ENCODE results near the gene DNPH1.
A peak's percentile ranks its signal among the peaks of the same experiment; 100 is the strongest.

The DNPH1 gene

DNA sequence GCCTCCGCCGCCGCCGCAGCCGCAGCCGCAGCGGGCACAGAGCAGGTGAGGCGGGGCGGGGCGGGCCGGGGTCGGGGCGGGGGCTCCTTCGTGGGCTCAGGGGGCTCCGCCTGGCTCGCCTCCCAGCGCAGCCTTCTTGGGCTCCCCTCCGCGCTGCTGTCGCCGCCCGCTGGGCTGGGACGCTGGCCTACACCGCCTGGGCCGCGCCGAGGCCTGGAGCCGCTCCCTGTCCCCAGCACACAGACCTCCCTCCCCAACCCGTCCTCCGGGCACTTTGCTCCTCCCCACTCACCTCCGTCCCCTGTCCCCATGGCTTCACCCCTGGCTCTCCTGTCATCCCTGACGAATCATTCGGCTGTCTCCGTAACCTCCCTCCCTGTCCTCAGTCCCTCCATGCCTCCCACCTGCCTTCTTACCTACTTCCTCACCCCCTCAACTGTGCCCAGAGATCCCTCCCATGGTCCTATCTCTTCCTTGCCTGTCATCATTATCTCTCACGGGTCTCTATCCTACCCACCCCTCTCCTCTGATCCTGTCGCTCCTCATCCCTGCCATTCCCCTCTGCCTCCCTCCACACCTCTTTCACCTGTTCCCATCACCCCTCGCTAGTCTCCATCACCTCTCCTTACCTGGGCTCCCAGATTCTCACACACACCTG, 14.5 kb upstream of the DNPH1 start:
- DNase-seq: no peak

DNA sequence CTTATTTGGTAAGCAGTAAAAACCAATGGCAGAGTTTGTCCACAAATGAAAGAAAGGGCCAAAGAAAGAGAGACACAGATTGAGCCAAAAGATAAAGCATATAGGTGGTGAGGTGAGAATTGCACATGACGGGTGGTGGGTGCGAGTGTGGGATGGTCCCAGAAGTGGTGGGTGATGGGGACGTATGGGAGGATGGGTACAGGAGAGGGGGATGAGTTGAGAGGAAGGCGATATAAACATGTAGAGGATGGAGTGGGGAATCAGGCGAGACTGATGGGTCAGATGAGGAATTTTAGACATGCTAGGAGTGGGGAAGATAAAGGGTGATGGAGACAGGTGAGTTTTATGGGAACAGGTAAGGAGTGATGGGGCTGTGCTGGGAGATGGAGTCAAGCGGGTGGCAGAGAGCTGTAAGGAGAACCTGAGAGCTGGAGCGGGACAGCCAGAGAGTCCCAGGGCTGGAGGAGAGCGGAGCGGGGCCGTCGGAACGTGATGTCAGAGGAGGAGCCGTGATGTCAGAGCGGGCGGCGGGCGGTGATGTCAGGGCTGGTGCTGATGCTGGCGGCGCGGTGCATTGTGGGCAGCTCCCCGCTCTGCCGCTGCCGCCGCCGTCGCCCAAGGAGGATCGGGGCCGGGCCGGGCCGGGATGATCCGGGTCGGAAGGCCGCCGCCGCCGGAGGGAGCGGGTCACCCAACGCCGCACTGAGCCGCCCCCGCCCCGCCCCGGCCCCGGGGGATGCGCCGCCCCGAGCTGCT, 13.8 kb upstream of the DNPH1 start, which contains the start of gene TTBK1:
Gene TTBK1, plus strand, starts transcription at position 574 of the 756 bp plus-strand sequence. CDS start 3,180 bp downstream, outside the sequence.
- DNase-seq: no peak

DNA sequence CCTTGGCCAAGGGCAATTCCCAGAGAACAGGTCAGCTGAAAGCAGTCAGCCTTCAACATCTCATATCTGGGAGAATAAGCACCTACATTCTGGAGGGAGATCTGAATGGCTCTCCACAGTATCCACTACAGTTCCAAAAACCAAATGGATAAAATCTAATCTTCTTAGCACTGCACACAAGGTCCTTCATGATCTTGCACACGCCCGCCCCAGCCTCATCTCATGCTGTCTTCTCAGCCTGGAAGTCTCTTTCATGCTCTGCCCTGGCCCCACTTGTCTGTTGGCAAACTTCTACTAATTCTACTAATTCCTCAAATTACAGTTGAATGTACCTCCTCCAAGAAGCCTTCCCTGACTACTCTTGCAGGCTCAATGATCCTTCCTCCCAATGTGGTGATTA, 12.2 kb upstream of the DNPH1 start:
- DNase-seq: no peak

DNA sequence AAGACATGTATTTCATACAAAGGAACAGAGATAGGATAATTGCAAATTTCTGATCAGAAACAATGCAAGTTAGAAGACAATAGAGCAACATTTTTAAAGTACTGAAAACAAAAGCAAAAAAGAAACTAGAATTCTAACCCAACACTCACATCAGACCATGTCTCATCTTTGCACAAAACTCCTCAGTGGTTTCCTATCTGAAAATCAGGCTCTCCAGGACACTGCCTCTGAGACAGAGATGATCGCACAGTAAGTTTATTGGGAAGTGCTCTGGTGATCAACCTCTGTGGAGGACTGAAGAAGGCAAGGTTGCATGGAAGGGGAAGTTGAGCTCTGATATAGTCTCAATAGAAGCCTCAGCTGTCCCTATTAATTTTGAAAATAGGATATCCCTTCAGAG, 11.7 kb upstream of the DNPH1 start:
- DNase-seq: no peak

DNA sequence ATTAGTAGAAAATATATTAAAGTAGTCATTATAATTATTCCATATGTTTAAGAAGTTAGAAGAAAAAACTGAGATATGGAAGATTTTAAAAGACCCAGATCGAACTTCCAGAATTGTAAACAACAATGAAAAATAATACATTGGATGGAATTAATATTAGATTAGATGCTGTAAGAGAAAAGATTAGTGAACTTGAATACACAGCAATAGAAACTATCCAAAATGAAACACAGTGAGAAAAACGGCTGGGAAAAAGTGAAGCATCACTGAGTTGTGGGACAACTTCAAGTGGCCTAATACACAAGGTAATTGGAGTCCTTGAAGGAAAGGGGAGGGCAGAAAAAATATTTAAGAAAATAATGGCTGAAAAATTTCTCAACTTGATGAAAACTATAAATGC, 9.8 kb upstream of the DNPH1 start:
- no peak for DNase-seq

DNA sequence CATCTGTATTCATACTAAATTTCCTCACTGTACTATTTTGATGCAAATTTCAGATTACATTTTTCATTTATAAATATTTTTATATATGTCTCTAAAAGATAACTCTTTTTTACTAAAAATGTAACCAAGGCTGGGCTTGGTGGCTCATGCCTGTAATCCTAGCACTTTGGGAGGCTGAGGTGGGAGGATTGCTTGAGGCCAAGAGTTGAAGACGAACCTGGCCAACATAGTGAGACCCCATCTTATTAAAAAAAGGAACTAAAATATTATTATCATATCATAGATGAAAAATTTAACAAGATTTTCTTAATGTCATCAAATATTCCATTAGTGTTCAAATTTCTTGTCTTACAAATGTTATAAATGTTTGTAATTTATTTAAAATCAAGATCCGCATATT, 6.6 kb upstream of the DNPH1 start:
- no peak for DNase-seq

DNA sequence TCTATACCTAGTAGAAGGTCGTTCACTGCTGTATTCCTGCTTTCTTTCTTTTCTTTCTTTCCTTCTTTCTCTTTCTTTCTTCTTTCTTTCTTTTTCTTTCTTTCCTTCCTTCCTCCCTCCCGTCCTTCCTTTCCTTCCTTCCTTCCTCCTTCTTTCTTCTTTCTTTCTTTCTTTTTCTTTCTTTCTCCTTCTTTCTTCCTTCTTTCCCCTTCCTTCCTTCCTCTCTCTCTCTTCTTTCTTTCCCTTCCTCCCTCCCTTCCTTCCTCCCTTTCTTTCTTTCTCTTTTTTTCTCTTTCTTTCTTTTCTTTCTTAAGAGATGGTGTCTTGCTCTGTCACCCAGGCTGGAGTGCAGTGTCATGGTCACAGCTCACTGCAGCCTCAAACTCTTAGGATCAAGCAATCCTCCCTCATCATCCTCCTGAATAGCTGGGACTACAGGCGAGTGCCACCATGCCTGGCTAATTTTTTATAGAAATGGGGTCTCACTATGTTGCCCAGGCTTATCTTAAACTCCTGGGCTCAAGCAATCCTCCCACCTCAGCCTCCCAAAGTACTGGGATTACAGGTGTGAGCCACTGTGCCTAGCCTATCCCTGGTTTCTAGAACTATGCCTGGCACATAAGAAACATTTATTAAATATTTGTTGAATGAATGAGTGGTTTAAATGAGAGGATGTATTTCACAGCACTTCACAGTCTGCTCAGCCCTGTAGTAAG, 2.6 kb upstream of the DNPH1 start:
- no peak for DNase-seq

DNA sequence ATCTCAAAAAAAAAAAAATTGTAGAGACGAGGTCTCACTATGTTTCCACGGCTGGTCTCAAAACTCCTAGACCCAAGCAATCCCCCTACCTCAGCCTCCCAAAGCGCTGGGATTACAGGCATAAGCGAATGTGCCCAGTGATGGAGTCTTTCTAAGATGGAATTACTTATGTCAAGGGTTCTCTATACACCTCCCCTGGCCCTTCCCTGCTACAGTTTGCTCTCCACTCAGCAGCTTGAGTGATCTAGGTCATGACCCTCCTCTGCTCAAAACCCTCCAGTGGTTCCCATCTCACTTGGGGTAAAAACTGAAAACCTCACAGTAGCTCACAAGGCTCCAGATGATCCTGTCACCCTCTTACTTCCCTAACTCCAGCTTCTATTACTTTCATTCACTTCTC, 1.8 kb upstream of the DNPH1 start:
- DNase-seq: no peak

DNA sequence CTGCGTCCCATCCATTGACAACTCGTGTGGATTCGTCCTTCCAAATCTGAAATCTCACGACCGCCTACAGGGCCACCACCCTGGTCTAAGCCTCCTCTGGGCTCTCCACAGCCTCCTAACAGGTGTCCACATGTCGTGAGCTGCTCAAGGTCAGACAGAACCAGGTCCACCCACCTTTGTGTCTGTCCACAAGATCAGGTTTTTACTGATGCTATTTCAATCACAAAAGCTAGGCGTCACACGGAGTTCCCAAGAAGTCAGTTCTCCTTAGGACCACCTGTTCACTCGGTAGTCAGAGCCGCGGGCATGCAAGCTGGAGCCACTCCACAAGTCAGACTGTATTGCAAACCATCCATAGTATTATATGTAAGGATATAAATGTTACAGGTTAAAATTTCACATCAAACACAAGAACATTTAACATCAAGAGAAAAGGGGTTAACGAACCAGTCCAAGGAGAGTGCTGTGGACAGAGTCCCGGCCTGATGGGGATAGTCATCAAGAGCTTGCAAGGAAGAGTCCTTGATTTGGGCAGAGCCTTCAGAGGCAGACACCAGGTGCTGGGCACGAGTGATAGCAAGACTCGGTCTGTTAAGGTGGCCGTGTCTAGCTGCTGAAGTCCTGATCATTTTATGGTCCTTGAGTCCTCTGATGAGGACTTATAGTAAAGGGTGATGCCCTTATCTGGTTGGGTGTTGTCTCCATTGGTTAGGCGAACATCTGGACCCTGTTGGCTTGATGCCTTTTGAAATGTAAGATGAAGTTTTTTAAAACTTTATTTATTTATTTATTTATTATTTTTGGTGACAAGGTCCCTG, 731 bp upstream of the DNPH1 start:
- DNase-seq: no peak

DNA sequence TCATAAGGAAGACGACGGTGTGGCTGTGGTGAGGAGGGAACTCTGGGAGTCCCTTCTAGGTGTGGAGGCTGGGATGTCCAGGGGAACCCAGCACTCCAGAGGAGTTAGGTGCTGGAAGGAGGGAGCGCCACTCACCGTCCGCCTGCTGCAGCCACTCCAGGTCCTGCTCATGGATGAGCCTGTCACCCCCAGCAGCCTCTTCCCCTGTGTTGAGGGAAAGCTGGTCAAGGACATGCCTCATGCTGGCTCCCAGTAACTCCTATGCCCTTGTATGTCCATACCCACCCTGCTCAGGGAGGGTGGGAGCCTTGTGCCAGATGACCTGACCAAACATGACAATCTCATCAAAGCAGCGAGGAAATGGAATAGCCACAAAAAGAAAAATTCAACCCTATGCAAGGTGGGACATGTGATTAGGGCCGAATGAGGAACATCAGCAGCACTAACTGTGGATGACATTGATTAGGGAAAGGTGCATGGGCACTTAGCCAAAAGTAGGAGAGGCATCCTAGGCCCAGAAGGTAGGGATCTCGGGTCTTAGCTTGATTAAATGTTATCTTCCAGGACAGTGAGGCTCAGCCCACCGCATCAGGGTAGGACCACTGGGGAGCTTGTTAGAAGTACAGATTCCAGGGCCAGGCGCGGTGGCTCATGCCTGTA, 3.0 kb downstream of the DNPH1 start:
- DNase-seq: no peak

DNA sequence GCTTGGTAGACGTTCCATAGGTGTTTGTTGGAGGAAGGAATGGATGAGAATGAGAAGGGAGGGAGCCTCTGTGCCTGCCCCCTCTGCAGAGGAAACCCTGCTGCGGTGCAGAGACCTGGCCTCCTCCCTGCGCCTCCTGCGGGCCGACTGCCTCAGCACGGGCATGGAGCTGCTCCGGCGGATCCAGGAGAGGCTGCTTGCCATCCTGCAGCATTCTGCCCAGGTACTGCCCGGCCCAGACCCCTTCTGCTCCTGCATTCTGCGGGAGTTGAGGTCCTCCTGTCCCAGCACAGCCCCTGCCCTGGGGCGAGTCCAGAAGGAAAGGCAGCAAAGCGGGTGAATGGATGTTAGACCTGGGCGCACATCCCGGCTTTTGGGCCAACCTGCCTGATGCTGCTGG, 6.1 kb downstream of the DNPH1 start:
- no peak for DNase-seq

DNA sequence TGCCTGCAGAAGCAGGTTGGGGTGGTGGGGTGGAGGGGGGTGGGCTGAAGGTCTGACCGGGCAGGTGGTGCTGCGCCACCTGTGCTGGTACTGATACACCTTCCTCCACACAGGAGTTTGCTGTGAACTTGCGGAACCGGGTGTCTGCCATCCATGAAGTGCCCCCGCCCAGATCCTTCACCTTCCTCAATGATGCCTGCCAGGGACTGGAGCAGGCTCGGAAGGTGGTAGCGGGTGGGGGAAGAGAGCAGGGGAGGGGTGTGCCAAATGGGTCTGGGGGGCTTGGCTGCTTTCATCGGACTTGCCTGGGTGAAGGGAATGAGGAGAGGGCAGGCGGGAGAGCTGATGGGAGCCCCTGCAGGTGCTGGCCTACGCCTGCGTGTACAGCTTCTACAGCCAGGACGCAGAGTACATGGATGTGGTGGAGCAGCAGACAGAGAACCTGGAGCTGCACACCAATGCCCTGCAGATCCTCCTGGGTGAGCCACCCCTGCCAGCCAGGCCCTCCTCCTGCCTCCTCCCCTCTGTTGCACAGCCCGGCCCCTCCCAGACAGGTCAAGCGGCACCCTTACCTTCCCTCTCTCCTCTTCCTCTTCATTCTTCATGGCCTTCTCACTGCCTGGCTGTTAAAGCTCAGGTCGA, 6.7 kb downstream of the DNPH1 start:
- no peak for DNase-seq

DNA sequence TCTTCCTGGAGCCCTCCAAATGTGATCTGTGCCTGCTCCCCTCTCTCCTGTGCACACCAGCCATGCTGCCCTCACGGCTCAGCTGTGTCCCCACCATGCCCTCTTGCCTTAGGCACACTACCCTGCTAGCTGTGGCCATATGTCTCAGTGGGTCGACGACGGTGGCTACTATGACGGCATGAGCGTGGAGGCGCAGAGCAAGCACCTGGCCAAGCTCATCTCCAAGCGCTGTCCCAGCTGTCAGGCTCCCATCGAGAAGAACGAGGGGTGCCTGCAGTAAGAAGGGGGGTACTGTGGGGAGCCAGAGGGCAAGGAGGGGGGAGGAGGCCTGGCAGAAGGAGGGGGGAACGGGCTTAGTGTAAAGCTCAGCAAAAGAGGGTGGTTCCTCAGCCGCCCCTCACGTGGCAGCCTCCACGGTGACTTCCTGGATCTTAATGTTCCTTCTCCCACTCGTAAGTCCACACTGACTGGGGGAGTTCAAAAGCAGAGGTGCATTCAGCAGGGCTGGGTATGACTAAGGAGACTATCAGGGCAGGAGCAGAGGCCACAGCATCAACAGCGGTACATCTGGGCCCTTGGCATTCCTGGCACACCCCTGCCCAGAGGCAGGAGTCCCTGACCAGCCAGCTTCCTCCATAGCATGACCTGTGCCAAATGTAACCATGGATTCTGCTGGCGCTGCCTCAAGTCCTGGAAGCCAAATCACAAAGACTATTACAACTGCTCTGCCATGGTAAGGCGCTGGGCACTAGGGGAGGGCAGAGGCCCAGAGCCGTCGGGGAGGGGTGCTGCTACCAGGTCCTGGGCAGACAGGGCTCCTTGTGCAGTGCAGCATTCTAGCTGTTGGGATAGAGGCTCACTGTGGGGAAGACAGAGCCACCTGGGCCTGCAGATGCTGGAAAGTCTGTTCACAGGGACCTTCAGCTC, 8.0 kb downstream of the DNPH1 start:
- DNase-seq: peak; percentile 43

DNA sequence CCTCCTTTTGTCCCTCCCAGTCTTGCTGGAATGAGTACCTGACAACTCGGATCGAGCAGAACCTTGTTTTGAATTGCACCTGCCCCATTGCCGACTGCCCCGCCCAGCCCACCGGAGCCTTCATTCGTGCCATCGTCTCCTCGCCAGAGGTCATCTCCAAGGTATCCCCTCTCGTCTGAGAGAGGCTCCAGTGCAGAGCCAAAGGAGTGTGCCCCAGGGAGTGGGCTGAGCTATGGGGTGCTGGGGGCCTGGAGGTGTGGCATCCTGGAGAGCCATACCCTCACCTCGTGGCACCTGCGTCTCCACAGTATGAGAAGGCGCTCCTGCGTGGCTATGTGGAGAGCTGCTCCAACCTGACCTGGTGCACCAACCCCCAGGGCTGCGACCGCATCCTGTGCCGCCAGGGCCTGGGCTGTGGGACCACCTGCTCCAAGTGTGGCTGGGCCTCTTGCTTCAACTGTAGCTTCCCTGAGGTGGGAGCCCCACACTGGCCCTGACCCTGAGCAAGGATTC, 8.8 kb downstream of the DNPH1 start:
- no peak for DNase-seq

DNA sequence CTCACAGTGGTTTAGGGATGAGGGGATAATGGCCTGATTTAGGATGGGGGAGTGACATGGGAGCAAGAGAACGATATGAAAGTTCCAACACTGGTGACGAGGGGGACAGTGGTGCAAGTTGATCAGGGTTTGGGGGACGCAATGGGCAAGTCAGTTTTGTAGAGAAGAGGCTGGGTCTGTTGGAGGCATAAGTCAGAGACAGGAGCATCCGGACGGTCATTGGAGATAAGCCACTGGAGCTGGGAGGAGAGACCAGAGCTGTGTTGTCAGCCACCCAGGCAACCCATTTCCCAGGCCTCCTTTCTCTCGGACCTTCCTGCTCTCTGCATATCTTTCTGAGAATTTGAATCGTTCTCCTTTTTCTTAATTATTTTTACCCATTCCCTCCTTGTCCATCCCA, 9.5 kb downstream of the DNPH1 start:
- no peak for DNase-seq

DNA sequence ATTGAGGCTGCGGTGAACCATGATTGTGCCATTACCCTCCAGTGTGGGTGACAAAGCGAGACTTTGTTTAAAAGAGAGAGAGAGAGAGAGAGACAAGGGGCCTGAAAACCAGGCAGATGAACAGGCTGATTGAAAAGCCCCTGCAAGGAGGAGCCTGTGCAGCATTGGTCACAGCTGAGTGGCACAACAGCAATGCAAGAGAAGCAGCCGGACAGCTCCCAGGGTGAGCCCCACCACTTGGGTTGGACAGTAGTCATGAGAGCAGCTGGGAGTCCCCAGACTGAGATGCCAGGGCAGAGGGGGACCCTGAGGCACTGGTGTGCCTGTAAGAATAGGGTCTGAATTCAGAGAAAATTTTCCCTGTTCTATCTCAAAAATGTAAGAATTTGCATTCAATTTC, 10.2 kb downstream of the DNPH1 start:
- no peak for DNase-seq

DNA sequence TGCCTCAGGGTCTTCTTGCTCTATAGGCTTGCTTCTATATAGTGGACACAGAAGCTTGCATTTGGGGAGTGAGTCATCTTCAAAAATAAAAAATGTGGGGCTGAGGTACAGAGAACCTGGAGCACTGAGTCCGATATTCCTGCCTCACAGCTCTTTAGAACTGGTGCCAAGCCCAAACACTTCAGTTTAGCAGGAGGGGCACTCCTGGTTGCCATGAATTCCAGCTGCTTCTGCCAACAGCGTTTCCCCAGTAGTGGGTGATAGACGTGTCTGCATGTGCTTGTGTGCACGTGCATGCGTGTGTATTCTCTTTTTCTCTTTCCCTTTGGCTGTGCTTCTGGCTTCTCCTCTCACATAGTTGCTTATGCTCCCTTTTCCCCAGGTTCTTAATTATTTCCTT, 11.9 kb downstream of the DNPH1 start:
- no peak for DNase-seq

DNA sequence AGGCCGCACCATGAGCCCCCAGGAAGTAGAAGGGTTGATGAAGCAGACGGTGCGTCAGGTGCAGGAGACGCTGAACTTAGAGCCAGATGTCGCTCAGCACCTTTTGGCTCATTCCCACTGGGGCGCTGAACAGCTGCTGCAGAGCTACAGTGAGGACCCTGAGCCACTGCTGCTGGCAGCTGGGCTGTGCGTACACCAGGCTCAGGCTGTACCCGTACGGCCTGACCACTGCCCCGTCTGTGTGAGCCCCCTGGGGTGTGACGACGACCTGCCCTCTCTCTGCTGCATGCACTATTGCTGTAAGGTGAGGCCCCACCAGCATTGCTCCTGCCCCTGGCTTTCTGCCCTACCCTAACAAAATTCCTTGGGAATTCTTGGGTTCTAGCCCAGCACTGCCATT, 13.1 kb downstream of the DNPH1 start:
- DNase-seq: no peak

DNA sequence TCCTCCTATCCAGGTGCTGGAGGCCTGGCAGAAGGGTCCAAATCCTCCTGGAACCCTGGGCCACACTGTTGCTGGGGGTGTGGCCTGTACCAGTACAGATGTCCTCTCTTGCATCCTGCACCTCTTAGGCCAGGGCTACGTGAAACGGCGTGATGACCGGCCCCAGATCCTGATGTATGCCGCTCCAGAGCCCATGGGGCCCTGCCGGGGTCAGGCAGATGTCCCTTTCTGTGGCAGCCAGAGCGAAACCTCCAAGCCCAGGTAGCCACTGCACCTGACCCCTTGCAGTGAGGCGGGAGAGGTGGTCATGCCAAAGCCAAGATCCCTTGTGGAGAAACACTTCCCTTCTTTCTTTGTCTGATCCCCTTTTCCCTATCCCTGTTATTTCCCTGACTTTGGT, 14.2 kb downstream of the DNPH1 start:
- no peak for DNase-seq

DNA sequence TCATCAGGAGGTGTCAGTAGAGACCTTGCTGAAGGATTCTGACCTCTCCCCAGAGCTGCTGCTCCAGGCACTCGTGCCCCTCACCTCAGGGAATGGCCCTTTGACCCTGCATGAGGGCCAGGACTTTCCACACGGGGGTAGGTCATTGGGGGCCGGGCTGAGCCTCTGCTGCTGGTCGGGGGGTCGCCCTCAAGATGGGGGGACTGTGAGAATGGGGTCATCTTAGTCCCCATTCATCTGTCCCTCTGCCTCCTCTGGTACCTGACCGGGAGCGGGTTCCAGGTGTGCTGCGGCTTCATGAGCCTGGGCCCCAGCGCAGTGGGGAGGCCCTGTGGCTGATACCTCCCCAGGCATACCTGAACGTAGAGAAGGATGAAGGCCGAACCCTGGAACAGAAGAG, 15.8 kb downstream of the DNPH1 start:
- DNase-seq: no peak

DNA sequence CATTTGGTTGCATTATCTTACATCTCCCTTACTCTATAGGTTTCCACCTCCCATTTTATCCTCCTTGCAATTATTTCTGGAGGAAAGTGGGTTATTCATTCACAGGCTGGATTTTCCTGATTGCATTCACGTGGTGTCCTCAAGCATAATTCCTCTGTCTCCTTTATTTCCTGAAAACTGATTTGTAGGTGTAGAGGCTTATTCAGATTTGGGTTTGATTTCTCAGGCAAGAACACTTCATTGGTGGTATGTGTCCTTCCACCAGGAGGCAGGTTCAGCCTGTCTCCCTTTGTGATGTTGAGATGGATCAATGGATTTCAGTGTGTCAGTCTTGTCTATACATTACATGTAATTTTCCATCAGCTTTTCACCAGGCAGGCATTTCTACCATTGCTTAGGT, 17.3 kb downstream of the DNPH1 start:
- no peak for DNase-seq

Data from NCI-H226 (cell line).